ENCODE measurements around the gene UST. TPM values are rescaled to one million over a fixed set of nuclear protein-coding genes. Genes with fewer than 3 reads are reported as not detected.

UST gene
- total RNA-seq, 1 experiment from 2014 or later, result 32.1 TPM

- TF ChIP-seq ZNF532 (CRISPR knock-in tag; IDR thresholded peaks at IDR 0.05; ENCODE audit: borderline replicate concordance) (no peak), NR3C1 (CRISPR knock-in tag; conservative IDR thresholded peaks at IDR 0.05; ENCODE audit: low read depth) (no peak), ZNF121 (CRISPR knock-in tag; IDR thresholded peaks at IDR 0.05) (no peak), CBFB (CRISPR knock-in tag; IDR thresholded peaks at IDR 0.05; ENCODE audit: low read depth) (no peak)
- TF ChIP-seq, protein P1, sequence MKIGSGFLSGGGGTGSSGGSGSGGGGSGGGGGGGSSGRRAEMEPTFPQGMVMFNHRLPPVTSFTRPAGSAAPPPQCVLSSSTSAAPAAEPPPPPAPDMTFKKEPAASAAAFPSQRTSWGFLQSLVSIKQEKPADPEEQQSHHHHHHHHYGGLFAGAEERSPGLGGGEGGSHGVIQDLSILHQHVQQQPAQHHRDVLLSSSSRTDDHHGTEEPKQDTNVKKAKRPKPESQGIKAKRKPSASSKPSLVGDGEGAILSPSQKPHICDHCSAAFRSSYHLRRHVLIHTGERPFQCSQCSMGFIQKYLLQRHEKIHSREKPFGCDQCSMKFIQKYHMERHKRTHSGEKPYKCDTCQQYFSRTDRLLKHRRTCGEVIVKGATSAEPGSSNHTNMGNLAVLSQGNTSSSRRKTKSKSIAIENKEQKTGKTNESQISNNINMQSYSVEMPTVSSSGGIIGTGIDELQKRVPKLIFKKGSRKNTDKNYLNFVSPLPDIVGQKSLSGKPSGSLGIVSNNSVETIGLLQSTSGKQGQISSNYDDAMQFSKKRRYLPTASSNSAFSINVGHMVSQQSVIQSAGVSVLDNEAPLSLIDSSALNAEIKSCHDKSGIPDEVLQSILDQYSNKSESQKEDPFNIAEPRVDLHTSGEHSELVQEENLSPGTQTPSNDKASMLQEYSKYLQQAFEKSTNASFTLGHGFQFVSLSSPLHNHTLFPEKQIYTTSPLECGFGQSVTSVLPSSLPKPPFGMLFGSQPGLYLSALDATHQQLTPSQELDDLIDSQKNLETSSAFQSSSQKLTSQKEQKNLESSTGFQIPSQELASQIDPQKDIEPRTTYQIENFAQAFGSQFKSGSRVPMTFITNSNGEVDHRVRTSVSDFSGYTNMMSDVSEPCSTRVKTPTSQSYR (CRISPR knock-in tag; IDR thresholded peaks at IDR 0.05), result no peak
Measured at GRCh38 chr6:148789948-148790347, 43.1 kb downstream of the UST start (continued).

DNA sequence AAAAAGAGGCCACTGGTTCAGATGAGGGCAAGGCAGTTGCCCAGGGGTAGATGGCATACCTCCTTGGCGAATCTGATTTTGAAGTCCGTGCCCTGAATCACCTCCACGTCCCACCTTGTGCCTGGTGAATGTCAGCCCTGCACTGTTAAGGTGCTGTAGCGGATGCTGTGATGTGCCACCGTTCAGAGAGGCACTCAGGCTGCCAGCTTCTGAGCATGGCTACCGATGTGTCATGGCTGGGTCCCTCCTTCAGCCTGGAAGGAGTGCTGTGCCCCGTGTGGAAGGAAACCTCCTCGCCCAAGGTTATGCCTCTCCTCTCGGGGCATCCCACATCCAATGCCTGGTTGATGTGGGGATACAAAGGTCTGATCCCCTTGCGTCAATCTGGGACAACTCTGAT is 43.6 kb downstream of the UST start:
- peaks cover 47% of the 10 kb centered on the region for H3K4me1 Mint-ChIP-seq
- peaks cover 31% of the 10 kb centered on the region for H3K9me3 Mint-ChIP-seq
- ChIA-PET POLR2A (interaction anchor here (0.6 kb wide), 1 partner anchor 154 kb away, joined by 4 read pairs; no protein-coding TSS in a partner anchor), CTCF (interaction anchor here (0.5 to 1.4 kb wide), 4 partner anchors 9 to 260 kb away, joined by 3 to 8 read pairs (median 4); no protein-coding TSS in a partner anchor)
- DNase-seq (ENCODE audit: low spot score) (no peak), ATAC-seq (peak; percentile 30; the same call in 1 of the 2 replicates)
- no peak overlapping the region for H3K4me3 Mint-ChIP-seq
- H3K27me3 Mint-ChIP-seq (ENCODE audit: low read depth), result no peaks in the 10 kb centered on the region
- peaks cover 35% of the 10 kb centered on the region for H3K36me3 Mint-ChIP-seq
- H3K27ac Mint-ChIP-seq, result no peak overlapping the region
- TF ChIP-seq ELF4 (CRISPR knock-in tag; IDR thresholded peaks at IDR 0.05; ENCODE audit: low read depth) (no peak), GABPB1 (CRISPR knock-in tag; IDR thresholded peaks at IDR 0.05) (no peak)
- TF ChIP-seq, protein P2, sequence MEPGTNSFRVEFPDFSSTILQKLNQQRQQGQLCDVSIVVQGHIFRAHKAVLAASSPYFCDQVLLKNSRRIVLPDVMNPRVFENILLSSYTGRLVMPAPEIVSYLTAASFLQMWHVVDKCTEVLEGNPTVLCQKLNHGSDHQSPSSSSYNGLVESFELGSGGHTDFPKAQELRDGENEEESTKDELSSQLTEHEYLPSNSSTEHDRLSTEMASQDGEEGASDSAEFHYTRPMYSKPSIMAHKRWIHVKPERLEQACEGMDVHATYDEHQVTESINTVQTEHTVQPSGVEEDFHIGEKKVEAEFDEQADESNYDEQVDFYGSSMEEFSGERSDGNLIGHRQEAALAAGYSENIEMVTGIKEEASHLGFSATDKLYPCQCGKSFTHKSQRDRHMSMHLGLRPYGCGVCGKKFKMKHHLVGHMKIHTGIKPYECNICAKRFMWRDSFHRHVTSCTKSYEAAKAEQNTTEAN (CRISPR knock-in tag; IDR thresholded peaks at IDR 0.05), result no peak
- TF ChIP-seq, protein P3, sequence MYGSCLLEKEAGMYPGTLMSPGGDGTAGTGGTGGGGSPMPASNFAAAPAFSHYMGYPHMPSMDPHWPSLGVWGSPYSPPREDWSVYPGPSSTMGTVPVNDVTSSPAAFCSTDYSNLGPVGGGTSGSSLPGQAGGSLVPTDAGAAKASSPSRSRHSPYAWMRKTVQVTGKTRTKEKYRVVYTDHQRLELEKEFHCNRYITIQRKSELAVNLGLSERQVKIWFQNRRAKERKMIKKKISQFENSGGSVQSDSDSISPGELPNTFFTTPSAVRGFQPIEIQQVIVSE (CRISPR knock-in tag; IDR thresholded peaks at IDR 0.05; ENCODE audit: borderline replicate concordance), result no peak

- H3K4me1 Mint-ChIP-seq, result peaks cover 49% of the 10 kb centered on the region
- TF ChIP-seq CREB1 (CRISPR knock-in tag; IDR thresholded peaks at IDR 0.05) (no peak), ZNF121 (CRISPR knock-in tag; IDR thresholded peaks at IDR 0.05) (no peak), EMX1 (CRISPR knock-in tag; IDR thresholded peaks at IDR 0.05) (no peak), RORB (CRISPR knock-in tag; IDR thresholded peaks at IDR 0.05) (no peak), ZNF317 (CRISPR knock-in tag; IDR thresholded peaks at IDR 0.05; ENCODE audit: borderline replicate concordance, low read depth) (no peak), E2F5 (CRISPR knock-in tag; IDR thresholded peaks at IDR 0.05) (no peak)
- TF ChIP-seq, protein P4, sequence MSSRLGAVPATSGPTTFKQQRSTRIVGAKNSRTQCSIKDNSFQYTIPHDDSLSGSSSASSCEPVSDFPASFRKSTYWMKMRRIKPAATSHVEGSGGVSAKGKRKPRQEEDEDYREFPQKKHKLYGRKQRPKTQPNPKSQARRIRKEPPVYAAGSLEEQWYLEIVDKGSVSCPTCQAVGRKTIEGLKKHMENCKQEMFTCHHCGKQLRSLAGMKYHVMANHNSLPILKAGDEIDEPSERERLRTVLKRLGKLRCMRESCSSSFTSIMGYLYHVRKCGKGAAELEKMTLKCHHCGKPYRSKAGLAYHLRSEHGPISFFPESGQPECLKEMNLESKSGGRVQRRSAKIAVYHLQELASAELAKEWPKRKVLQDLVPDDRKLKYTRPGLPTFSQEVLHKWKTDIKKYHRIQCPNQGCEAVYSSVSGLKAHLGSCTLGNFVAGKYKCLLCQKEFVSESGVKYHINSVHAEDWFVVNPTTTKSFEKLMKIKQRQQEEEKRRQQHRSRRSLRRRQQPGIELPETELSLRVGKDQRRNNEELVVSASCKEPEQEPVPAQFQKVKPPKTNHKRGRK (CRISPR knock-in tag; IDR thresholded peaks at IDR 0.05; ENCODE audit: borderline replicate concordance), result no peak
- H3K27ac Mint-ChIP-seq, result peak overlapping the region; percentile 30; the same call in 1 of the 2 replicates
- H3K4me3 Mint-ChIP-seq, result no peak overlapping the region
- ChIA-PET CTCF (interaction anchor here (1.4 kb wide), 1 partner anchor 213 kb away, joined by 8 read pairs; no protein-coding TSS in a partner anchor), POLR2A (no interaction called here)
- DNase-seq (ENCODE audit: low spot score) (no peak), ATAC-seq (no peak)
- peaks cover 35% of the 10 kb centered on the region for H3K36me3 Mint-ChIP-seq
- H3K9me3 Mint-ChIP-seq, result peaks cover 31% of the 10 kb centered on the region
- H3K27me3 Mint-ChIP-seq (ENCODE audit: low read depth), result no peaks in the 10 kb centered on the region
Measured at GRCh38 chr6:148790817-148791216, 44.0 kb downstream of the UST start.

Data from WTC11 (cell line).